GM12872 (cell line): ENCODE measurements around the gene METTL18.

ENCODE experiments used
- CTCF ChIP-seq: IDR thresholded peaks from 3 replicates; pipeline ENCODE4 v1.5.1; 2011; ENCODE audit warnings: low read depth, mild to moderate bottlenecking, low read length, moderate library complexity; ENCODE audit not compliant: insufficient read depth

The METTL18 gene

GRCh38 chr1:169802888-169803287 lies 8.2 kb upstream of the METTL18 start:
- no peak for TF ChIP-seq CTCF

- TF ChIP-seq CTCF, result no peak
These were observed 2.6 kb upstream of the METTL18 start for GRCh38 chr1:169797281-169797680.

- no peak for TF ChIP-seq CTCF
These were observed 1.6 kb upstream of the METTL18 start for GRCh38 chr1:169796274-169796810.

GRCh38 chr1:169795687-169796086 lies 980 bp upstream of the METTL18 start:
- no peak for TF ChIP-seq CTCF

GRCh38 chr1:169793730-169794129 lies 977 bp downstream of the METTL18 start:
- TF ChIP-seq CTCF, result no peak

GRCh38 chr1:169788402-169788801 lies 6.3 kb downstream of the METTL18 start:
- no peak for TF ChIP-seq CTCF

- TF ChIP-seq CTCF, result no peak
These were observed 7.7 kb downstream of the METTL18 start for GRCh38 chr1:169786974-169787373.
